NCI-H345 treated with DMSO at 0.1 percent for 48 hours (cell line): ENCODE measurements around the gene ADCY2.

Source experiments
- DNase-seq: peaks from one replicate; lab custom pipeline; 2025; ENCODE audit not compliant: unreplicated experiment; lab: John Stamatoyannopoulos, UW

Gene ADCY2

DNA sequence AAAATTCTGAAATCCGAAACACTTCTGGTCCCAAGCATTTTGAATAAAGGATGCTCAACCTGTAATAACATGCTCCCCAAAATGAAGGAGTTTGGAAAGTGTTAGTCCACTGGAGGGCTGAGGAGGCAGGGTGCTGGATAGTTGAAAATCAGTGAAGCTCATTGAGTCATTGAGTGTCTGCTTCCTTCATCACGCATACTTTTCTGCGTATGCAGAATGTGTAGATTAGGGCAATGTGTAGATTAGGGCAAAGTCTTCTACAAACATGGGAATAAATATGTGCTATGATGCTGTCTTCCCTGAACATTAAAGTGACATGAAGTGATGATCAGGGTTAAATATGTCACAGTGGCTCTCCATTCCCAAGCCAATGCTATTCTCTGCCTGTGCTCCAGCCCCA is 261.2 kb downstream of the ADCY2 start:
- DNase-seq = no peak

DNA sequence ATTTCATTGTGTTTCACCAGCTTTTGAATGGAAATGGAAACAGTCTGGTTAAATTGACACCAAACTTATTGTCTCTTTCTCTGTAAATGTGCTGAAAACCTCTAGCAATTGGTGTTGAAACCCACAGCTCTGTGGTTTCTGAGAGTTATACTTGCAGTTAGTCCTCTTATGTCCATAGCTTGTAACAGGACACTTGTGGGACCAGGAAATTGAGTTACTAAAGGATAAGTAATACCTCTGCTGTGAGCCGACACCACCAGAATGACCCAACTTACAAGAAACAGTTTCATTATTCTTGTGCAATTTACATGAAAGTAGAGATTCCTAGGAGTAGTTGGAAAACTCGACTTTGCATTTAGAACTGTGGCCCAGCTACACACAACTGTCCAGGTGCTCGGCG is 263.5 kb downstream of the ADCY2 start:
- DNase-seq = no peak

DNA sequence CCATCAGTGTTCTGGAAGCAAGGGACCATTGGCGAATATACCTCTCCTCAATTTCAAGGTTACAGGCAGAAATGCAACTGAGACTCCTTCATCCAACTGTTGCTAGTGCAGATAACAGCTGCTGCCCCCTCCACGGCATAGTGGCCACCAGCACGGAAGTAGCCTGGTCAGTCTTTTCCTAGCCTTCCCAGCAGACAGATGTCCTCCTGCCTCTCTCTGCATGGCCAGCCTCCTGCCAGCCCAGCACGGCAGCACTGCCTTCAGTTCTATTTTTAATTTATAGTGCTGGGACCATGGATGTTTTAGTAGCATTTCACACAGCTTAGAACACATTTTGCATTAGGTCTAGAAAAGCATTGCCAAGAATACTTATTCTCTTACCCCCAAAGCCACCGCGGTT is 266.4 kb downstream of the ADCY2 start:
- no peak for DNase-seq

DNA sequence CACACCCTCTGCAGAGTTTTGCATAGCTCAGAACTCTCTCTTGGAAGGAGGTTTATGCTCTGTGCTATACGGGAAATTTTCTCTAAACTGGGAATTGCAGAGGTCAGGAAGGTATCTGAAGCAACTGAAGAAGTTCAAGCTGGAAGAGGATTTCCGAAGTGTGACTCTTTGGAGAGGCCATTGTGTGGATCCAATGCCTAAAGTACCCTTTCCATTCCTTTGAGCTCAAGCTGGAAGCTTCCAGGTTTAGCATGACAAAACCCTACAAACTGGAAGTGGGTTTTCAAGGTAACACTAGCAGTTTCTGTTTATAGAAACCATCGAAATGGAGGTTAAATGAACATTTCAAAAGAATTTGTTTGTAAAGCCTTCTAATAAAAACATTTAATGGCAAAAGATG is 267.9 kb downstream of the ADCY2 start:
- DNase-seq = no peak

DNA sequence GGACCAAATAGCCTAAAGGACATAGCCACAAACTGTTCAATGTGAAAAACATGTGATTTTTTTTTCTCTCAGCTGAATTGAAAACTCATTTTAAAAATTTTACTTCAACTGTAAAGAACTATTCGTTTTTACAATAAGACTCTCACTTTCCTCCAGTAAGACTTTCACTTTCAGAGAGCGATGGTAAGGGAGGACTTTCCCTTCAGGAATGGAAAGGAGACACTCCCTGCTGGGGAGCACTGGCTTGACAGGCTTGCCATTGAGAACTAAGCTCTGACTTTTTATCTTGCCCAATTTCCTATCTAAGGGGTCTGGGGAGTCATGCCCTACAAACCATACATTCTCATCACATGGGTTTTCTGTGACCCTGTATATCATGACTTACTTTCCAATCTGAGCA is 268.3 kb downstream of the ADCY2 start:
- no peak for DNase-seq

DNA sequence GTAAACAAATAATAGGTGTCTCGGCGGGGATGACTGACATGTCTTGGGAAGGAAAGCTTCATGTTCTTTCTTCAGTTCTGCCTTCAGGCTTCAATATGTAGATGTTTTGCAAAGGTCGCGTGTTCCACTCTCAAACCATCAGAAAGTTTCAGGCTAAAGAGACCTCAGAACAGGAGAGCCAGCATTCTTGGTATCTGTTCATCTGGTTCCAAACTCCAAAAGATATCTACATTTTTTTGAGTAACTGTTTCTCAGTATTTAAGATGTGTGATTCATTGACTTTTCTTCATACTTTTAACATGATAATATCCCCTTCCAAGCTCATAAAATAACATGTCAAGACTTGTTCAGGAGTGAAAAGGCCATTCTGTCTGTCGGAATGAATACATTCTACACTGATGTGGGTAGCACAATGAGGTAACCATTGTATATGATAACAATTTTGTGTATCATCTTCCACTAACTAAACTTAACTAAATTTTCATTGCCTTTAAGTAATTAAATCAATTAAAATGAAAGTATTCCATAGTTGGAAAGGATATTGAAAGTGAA is 271.4 kb downstream of the ADCY2 start:
- DNase-seq = no peak

DNA sequence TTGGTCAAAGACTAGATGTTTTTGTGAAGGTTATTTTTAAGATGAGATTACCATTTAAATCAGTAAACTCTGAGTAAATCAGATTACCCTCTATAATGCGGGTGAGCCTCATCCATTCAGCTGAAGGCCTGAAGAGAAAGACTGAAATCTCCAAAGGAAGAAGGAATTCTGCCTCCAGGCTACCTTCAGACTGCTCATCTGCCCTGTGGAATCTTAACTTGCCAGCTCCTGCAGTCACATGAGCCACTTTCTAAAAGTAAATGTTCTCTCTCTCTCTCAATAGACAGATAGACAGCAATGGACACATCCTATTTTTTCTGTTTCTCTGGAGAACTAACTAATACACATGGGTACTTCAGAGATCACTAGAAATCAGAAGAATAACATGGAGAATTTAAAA is 272.2 kb downstream of the ADCY2 start:
- no peak for DNase-seq

DNA sequence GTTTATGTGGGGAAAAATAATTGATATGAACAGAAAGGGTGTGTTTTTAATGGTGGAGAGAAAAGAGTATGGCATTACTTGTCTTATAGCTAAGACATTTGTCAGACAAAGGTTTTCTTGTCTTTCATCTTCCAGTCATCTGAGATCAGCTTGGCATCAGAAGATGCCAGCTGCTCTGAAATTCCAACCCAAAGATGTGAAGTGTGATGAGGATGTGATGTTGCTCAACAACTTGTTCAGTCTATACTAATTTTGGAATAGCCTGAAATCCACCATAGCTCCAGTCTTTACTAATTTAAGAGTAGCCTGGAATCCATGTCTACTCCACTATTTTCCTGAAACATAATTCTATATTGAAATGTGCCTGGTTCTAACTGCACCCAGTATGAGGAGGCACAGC is 272.7 kb downstream of the ADCY2 start:
- DNase-seq = no peak

DNA sequence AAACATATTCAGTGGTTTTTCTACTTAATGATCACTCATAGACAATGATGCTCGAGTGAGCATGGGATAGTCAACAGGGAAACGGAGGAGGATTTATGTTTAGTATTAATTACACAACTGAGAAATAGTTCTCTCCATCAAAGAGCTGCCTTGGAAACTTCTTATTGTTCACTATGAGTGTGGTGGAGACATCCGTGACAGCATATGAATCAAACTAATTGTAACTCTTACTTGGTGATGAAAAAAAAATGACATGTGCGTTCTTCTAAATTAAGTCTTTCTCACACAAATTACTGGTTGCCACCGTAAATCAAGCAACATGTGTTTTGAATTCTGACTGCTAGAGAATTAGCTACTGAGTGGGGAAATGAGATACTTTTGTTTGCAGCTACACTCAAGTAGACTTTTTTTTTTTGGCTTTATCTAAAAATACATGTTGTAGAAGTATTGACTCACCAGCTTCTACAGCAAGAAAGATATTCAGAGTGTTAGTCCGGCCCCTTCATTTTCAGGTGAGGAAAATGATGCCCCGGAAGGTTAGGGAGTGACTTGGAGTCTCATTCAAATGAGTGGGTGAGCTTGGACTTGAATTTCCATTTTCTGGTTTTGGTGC is 275.5 kb downstream of the ADCY2 start:
- DNase-seq = no peak

DNA sequence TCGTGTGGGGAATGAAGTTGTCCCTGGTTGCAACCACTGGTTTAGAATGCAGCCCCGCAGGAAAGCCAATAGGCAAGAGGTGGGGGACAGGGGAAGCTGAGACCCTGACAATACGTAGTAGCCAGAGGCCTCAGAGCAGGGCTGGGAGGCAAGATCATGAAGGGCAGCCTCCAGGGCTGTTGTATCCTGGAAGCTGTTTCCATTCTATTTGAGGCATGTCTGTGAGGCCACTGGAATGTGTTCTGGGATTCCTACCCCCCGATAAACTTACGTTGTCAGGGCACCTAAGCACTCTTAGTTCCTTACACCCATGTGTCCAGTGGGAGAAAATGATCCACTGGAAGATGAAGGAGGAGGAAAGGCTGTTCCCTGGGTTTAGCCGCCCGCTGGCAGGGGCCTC is 277.7 kb downstream of the ADCY2 start:
- no peak for DNase-seq

DNA sequence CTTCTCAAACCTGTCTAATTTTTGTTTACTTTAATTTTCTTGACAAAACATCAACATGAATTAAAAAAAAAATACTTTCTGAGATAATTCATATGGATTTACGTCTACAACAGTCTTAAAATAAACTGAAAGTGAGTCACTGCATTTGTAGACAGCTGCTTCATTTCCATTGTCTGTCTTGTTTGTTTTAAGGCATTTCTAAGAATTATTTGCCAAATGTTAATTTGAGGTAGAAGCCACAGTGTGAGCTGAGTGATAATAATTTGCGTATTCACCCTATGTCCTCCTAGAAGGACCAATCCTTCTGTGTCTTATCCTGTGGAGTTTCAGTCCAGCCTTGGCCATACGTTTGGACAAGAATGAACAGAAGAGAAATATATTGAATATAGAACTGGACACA is 280.5 kb downstream of the ADCY2 start:
- no peak for DNase-seq

DNA sequence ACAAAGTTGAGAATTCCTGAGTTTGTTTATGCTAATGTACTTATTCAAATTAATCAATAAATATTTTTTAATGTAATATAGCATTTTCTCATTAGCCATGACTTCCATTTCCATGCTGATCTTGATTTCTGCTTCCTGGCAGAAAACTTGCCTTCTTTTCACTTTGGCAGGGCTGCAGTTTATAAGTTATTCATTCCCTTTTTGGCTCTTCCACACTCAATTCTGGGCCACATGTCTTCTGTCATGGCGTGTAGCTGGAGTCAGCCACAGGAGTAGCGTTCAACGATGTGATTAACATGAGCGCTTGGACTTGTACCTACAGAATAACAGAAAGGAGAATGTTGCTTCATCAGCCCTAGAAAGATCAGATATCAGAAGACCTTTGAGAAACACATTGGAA is 282.1 kb downstream of the ADCY2 start:
- DNase-seq = no peak

DNA sequence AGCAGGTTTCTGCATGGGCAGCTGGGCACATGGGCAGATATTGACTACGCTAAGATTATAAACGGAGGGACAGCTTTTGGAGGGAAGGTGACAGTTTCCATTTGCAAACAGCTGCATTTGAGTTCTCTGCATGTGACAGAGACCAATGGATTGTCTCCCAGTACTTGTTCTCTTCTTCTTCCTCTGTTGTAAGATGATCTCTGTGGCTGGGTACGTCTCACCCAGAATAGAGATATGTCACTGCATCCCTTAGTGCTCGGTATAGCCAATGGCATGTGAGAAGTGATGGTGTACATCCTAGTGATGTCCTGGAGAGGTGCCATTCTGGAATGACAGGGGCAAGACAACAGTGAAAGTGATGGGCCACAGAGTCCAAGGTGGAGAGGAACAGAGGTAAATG is 283.7 kb downstream of the ADCY2 start:
- DNase-seq = no peak

DNA sequence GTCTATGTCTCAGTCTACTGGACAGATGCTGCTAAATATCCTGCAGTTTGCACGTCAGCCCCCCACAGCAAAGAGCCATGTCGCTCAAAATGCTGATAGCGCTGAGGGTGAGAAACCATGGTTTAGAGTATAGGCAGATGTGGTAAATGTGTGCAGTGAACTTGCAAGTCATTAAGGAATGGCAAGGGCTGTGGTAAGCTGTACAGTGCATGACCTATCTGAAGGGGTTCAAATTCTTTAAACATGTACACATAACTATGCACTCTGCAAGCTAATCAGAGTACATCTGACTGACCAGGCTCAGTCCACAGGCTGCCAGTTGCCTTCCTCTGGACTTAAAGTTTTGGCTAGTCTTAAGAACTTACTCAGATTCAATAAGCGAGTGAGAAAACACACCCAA is 284.3 kb downstream of the ADCY2 start:
- no peak for DNase-seq

DNA sequence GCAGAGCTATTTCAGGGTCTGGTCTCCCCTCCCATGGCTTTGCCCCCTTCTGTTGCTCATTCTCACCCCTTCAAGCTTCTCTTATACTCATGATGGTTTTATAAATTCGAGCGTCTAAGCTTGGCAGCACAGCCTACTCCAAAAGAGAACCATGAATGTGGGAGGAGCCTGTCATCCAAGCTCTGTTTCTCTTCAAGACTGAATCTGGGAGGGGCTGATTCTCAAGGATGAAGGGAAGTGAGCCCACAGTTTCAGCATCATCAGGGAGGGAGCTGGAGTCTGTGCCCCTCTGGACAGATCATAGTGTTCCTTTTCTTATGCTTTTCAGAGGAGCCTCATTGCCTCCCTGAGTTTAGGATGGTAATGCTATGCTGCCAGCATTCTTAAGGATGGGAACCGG is 286.4 kb downstream of the ADCY2 start:
- DNase-seq = no peak

DNA sequence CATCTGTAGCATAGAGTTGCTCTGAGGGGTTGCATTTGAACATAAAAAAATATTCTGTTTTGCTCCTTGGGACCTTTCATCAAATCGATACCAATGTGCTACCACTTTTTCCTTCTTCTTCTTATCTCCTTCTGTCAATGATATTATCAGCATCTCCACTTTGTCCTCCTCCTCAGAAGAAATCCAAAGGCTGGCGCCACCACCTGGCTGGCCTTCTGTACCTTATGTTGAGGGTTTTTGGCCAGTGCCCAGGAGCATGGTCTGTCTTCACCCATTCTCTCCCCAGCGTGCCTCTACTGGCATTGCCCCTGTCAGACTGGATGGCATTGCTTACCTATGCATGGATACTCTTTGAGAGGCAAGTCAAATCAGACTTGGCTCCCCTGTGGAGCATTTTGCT is 287.8 kb downstream of the ADCY2 start:
- no peak for DNase-seq

DNA sequence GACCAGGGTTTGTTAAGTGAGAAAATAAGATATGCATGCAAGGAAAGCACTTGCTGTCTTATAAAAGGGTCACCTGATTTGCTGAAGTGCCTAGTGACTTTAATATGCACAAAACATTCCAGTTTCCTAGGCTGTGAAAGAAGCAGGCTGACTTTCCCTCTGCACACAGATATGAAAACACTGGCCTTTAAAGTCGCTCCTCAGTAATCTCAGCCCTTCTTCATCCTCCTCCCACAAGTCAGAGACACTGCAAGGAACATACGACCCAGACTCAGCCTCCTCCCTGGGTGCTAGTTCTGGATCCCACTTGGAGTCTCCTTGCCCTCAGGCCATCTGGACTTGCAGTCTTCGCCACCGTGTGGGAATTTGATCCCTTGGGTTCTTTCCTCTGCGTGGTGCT is 288.9 kb downstream of the ADCY2 start:
- DNase-seq = no peak

DNA sequence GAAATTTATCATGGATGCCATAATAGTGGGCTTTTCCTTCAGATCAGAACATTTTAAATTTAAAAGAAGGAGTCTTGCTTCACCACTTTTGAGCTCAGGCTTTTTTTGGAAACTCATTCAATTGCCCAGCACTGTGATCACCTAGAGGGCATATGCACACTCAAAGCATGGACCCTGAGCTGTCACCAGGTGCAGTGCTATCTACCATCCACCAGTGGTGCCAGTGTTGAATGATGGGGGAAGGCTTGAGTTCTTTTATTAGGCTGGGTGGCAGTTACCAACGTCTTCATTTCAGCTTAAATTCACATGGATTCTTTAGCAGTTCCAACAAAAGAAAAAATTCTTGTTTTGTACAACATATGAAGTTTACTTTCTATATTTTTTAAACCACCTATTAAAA is 290.9 kb downstream of the ADCY2 start:
- DNase-seq = no peak

DNA sequence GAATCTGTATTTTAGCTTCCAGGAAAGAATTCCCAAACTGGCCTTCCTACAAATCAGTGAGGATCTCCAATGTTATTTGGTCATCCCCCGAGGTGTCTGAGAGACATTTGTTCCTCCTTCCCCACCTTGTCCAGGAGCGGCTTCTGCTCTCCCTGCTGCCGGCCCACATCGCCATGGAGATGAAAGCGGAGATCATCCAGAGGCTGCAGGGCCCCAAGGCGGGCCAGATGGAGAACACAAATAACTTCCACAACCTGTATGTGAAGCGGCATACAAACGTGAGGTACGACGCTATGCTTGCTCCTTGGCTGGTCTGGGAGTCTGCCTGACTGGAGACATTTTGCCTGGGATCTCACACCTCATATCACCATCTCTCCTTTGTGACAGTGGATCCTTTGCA is 294.6 kb downstream of the ADCY2 start:
- DNase-seq = no peak

DNA sequence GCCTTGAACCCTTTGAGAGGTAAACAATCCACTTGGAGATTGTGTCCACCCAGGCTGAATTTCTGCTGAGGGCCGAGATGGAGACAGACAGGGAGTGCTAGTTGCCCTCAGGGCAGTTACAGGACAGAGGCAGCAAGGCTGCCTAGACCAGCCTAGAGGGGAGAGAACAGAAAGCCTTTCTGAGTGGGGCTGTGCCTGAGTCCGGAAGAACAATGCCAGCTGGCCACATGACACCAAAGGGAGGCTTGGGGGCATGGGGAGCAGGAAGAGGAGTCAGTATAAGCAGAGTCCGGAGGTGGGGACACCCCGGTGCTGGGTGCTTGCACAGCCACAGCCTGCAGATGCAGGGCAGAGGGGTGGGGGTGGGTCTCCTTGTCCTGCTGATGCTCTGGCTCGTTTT is 309.3 kb downstream of the ADCY2 start:
- no peak for DNase-seq

DNA sequence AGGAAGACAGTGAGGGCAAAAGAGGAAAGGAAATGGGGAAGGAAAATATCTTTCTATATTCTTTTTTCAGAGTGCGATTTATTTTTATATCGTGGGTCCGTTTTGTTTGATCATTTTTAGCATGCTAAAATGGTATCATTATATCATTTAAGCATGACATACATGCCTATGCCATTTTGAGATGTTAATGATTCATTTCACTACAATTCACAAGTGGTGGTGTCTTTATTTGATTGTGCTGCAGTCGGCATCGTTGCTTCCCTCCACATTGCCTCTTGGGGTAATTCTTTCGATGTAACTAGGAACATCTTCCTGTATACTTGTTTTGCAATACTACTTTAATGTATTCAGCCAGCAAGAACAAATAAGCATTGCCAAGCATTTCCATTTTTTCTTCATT is 309.8 kb downstream of the ADCY2 start:
- no peak for DNase-seq

DNA sequence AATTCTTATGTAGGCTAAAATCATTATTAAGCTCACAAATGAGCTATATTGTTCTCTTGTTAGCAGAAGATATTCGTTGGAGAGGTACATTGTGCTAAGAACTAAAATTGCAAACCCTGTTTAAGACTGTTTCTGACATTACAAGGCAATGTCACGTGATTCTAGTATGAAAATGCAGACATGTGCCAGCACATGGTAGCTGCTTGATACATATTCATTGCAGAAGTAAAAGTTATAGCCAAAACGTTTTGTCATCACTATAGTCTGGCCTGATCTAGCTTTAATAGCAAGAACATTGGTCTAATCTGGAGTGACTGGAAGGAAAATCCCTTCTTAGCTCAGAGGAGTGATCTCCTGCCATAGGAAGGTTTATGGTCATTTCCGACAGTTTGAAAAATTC is 310.3 kb downstream of the ADCY2 start:
- DNase-seq = no peak

DNA sequence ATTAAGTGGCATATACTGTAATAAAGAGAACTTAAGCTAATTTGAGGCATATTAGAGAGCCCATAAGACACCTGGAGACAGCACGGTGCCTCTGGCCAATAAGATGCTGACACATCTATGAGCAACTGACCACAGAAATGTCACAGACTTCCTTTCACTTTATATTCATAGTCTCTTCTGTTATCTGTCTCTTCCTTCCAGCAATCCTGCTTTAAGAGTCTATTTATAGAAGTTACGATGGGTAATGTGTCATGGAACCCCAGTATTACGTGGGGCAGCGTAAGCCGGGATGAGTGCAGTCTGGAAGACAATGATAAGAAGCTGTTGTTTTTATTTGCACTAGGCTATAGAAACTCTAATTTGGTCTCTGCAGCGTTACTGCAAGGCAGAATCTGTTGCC is 318.2 kb downstream of the ADCY2 start:
- DNase-seq = no peak

DNA sequence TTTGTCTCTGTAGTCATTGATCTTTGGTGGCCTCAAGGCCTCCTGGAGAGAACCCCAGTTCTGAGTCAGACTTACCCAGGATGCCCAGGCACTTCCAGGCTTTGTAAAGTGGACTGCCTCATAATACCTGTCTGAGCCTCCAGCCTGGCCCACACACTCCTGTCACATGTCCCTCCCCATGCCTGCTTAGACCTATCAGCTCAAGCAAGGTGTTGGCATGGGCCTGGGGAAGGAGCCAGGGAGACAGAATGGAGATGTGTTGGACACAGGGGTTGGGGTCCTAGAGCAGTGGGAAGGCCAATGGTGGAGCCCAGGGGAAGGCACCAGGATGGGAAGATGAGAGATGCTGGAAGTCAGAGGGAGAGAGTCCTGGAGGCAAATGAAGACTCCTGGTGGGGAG is 318.8 kb downstream of the ADCY2 start:
- no peak for DNase-seq
